NCI-H510A (cell line): ENCODE data around the gene PDXDC1.
A peak's percentile ranks its signal among the peaks of the same experiment; 100 is the strongest.
"Not testable (repeated sequence)": the region's sequence is repeated elsewhere in the genome, so short reads cannot be mapped to it uniquely, and the experiment has no call there.

Source experiments
- DNase-seq: peaks from one replicate; lab custom pipeline; 2025; lab: John Stamatoyannopoulos, UW

PDXDC1 gene

DNA sequence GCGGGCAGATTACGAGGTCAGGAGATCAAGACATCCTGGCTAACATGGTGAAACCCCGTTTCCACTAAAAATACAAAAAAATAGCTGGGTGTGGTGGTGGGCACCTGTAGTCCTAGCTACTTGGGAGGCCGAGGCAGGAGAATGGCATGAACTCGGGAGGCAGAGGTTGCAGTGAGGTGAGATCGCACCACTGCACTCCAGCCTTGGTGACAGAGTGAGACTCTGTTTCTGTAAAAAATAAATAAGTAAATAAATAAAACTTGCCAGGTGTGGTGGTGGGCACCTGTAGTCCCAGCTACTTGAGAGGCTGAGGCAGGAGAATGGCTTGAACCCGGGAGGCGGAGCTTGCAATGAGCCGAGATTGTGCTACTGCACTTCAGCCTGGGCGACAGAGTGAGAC is 38.1 kb downstream of the PDXDC1 start:
- DNase-seq, result not testable (repeated sequence)

DNA sequence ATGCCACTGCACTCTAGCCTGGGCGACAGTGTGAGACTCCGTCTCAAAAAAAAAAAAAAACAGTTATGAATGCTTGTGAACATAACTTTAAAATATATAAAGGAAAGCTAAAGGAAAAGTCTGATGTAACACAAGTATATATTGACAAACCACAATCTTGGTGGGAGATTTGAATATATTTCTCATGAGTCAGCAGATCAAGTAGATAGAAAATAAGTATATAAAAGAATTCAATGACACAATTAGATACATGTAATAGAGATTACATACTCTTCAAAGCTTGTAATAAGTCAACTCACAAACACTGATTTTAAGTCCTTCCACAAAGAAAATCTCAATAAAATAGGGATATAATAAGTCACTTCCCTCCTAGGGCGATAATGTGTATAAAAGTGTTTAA is 40.8 kb downstream of the PDXDC1 start:
- DNase-seq, result not testable (repeated sequence)

DNA sequence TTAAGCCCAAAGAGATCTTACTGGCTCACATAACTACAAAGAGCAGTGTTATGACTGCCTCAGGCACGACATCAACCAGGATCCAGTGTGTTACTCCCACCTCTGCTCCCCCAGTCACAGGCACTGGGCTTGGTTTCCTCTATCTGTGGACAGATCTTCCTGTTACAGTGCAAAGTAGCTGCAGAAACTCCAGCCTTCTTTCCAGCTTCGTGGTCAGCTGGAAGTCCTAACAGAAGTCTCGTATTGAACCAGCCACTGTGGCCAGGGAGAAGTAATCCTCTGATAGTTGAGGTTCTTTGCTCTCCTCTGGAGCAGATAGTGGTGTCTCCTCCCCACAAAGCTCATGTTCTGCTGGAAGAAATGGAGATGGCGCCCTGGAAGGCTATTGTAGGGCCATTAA is 41.5 kb downstream of the PDXDC1 start:
- not testable (repeated sequence) for DNase-seq

DNA sequence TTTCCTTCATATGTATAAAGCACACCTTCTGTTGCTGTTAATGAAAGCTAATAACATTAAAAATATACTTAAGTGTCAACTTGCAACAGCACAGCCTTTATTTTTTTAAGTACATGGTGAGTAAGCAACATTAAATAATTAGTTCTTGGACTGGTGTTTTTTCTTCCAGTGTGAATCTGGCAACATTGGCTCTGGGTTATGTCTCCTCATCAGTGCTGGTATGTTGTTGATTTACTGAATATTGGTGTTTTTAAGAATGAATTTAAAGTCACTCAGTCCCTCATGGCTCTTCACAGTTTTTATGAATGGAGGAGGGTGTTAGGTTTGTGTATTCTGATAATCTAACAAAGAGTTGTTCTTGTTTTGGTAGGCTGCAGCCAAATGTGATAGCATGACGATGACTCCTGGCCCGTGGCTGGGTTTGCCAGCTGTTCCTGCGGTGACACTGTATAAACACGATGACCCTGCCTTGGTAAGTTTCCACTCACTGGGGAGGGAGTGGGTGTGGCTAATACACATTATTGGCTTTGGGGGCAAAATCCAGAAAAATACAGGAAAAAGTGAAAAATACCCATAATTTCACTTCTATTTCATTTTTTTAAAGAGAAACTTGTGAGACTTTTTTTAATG is 42.2 kb downstream of the PDXDC1 start:
- not testable (repeated sequence) for DNase-seq

DNA sequence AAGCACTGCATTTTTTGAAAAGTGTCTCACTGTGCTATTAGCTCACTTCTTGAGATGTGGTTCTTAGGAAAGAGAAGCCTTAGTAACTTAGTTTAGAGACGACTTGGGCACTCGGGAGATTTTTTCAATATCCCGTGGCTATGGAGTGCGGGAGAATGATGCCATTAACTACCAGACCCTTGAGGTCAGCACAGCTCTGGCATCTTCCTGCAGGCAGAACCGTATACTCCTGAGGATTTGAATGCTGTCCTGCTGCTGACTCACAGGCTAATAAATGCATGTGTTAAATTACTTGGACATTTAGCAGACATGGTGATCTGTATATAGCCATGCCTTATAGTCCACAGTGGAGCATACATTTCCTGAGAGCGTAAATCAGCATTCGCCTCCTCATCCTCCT is 46.6 kb downstream of the PDXDC1 start:
- DNase-seq, result not testable (repeated sequence)

DNA sequence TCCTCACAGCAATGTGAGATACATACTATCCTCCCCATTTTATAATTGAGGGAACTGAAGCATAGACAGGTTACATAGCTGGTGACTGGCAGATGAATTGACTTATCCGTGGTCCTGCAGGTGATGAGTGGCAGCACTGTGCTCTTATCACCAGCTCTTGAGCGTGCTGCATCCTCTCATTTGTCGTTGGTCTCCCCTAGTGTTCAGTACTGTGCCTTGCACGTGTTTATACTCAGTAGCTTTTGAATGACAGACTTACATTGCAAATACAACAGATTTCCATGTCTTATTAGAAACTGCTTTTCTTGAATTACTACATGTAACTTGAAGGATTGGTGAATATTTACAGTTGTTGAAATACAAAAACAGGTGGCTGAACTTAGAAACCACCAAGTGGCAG is 47.4 kb downstream of the PDXDC1 start:
- peak; percentile 50 for DNase-seq

DNA sequence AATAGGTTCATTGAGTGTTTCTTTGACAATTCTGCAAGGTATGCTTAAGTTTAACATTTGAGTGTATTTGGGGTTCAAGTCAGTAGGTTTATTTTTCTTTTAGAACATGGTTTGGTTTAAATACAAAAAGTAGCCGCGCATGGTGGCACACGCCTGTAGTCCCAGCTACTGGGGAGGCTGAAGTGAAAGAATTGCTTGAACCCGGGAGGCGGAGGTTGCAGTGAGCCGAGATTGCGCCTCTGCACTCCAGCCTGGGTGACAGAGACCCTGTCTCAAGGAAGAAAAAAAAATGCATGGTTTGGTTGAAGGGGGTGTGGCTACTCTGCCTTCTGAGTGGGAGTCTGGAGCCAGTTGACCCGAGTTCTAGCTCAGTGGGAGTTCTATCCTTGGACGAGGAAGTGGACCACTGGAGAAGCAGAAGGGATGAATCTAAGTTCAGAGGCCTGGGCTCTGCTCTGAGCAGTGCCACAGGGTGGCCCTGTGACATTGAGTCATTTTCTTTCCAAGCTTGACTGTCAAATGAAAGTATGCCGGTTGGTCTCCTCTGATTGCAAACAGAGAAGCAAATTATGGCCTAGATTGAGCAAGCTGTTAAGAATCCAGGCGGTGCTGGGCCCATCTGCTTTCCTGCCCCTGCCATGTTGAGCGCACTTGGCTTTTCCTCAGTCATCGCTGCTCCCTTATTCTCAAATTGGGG is 48.7 kb downstream of the PDXDC1 start:
- DNase-seq, result not testable (repeated sequence)

DNA sequence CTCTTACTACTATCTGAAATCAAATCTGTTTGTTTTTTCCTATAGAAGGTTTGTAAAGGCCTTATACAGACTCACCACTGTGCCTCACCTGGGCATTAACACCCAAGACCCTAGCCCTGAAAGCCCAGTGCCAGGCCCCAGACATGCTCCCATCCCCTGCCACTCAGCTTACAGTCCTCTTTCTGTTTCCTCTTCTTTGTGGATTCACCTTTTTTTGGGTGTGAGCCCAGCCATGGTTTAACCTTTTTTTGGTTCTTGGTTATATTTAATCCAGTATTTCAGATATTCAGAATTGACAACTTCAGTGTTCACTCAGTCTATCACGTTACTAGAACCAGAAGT is 50.0 kb downstream of the PDXDC1 start:
- DNase-seq, result not testable (repeated sequence)

DNA sequence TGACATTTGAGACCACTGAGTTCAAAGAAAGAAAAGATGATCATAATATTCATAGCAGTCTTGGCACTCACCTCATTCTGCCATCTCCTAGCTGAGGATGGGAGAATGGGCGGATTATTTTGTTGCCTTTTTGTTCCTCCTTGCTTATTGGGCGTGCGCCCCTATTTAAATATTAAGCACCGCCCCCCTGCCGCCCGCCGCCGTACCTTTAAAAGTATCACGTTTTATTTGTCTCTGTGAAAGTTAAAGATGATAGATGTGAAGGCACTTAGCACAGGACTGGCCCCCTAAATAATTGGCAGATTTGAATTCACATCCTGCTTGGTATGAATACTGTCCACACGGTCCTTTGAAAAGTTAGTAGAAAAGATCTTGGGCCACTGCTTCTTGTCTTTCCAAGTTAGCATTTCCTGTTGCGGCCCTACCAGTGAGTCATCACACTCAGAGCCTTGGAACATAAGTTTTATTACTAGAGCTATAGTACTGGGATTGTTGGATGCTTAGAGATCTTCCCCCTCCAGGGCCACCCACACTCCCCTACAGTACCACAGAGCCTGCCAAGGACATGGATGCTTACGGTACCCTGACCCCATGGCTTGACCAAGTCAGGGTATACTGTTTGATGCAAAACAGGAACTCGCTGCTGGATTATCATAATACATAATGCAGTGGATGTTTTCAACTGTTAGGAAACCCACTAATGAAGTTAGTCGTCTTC is 50.6 kb downstream of the PDXDC1 start:
- DNase-seq, result not testable (repeated sequence)

DNA sequence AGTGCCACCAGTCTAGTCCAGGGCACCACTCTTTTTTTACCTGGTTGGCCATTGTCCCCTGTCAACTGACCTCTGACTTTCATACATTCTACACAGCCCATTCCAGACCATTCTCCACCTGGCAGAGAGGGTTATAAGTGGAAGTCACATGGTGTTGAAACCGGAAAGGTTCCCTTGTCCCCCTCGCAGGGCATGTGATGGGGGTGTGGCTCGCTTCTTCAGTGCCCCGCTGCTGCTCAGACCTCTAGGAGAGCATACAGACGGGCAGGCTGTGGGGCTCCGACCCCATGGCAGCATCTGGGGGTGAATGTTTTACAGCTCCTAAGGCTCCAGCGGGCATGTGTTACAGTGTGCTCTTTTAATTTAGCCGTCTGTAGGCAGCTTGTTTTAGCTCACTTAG is 52.2 kb downstream of the PDXDC1 start:
- DNase-seq, result not testable (repeated sequence)

DNA sequence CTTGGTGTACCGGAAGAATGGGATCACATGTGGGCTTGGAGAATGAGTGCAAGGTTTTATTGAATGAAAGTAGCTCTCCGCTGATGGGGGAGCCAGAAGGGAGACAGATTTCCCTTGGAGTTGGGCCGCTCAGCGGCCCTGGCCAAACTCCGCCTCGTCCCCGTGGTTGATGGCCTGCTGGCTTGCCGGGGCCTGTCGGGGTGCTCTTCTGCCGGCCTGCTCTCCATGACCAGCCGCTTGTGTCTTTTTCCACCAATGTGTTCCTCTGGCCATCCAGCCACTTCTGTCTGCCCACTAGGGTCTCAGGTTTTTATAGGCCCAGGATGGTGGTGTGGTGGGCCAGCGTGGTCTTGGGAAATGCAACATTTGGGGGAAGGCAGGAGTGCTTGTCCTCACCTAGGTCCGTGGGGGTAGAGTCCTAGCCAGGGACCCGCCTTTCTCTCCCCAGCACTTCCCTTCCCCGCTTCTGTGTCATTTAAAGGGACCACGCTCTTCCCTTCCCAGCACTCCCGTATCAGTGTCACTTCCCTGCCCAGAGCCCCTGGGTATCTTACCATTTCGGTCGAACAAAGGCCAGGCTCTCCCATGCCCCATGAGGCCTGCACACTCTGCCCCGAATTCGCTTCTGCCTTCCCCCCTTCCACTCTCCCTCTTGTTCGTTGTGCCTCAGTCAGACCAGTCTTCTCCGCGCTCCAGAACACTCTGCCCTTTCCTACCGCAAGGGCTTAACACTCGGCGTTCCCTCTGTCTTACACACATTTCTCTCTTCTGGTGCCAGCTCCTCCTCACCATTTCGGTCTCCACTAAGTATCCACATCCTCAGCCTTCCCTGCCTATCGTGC is 52.9 kb downstream of the PDXDC1 start:
- DNase-seq, result not testable (repeated sequence)

DNA sequence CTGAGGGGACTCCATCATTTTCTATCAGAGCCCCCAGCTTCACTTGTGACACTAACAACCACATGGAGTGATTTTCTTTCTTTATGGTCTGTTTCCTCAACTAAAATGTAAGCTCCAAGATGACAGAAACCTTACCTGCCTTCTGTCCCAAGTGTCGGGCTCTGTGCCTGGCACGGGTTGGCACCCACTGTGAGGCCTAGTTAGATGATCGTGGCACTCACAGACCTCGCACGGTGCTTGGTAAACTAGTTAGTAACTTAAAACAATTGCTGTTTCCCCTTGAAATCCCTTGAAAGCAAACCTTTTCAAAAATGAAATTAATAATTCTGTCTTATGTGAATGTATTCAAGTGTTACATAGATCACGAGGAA is 53.5 kb downstream of the PDXDC1 start:
- not testable (repeated sequence) for DNase-seq

DNA sequence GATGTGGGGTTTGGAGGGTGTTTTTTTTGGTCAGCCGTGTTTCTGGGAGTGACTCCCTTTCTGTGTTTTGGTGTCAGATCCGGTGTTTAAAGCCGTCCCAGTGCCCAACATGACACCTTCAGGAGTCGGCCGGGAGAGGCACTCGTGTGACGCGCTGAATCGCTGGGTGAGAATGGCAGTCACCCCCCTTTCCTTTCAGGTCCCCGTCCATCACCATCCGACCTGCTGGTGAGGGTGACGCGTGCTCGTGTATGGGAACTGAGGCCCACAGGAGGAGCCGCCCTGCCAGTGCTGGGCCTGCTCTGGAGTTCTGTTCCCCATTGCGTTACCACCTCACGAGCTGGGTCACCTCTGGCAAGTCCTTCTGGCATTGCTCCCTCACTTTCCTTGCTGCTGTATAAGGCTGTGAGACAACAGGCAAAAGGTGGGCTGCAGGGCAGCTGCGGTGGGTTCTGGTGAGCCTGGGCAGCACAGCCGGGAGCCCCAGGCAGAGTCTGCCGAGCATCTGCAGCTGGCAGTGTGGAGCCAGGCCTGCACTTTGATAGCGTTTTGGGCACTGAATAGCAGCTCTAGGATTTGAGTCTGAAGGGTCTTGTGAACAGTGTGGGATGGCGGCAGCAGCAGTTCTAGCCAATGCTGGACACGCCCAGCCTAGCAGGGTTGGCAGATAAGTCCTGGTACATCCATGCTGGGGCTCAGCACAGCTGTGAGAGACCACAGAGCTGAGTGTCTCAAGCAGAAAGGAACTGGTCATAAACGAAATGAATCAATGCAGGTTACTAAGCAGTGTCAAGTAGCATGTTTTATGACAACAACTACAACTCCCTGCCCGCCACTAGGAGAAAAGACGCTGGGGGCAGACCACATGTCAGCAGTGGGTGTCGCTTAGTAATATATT is 54.2 kb downstream of the PDXDC1 start:
- not testable (repeated sequence) for DNase-seq

DNA sequence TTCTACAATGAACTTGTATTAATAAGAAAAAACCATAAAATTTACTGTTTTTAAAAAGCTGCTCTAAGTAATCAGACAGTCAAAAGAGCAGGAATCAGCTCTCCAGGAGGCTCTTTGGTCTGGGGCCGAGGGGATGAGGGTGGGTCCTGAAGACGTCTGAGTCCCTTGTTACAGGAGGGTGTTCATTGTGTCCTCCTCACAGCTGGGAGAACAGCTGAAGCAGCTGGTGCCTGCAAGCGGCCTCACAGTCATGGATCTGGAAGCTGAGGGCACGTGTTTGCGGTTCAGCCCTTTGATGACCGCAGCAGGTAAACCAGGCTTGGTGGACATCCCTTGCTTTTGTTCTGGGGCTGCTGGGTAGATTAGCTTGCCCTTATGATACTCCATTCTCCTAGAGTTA is 54.9 kb downstream of the PDXDC1 start:
- DNase-seq, result not testable (repeated sequence)

DNA sequence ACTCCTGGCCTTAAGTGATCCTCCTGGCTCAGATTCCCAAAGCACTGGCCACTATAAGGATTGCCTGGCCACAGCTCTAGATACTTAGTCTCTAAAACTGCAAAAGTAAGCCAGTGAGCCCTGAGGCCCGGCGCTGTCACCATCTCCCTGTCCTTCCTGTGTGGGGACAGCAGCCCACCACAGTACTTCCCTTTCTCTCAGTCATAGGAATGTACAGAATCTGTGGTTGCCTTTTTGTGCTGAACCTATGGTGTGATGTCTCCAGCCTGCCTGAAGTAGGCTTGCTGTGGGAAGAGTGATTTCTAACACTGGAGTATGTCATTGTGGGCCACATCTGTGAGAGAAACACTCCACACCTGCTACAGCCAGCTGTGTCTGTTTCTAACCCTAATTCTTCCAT is 56.4 kb downstream of the PDXDC1 start:
- no peak for DNase-seq

DNA sequence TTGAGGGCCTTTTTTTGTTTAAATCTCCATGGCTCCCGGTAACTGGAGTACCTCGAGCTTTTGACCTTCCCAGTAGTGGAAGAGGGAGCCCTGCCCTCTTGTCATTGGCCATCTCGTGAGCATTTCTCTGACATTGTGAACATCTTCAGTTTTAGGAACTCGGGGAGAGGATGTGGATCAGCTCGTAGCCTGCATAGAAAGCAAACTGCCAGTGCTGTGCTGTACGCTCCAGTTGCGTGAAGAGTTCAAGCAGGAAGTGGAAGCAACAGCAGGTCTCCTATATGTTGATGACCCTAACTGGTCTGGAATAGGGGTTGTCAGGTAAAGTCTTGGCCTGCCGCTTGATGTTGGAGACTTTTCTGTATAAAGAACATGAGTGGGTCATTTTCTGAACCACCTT is 56.8 kb downstream of the PDXDC1 start:
- no peak for DNase-seq

DNA sequence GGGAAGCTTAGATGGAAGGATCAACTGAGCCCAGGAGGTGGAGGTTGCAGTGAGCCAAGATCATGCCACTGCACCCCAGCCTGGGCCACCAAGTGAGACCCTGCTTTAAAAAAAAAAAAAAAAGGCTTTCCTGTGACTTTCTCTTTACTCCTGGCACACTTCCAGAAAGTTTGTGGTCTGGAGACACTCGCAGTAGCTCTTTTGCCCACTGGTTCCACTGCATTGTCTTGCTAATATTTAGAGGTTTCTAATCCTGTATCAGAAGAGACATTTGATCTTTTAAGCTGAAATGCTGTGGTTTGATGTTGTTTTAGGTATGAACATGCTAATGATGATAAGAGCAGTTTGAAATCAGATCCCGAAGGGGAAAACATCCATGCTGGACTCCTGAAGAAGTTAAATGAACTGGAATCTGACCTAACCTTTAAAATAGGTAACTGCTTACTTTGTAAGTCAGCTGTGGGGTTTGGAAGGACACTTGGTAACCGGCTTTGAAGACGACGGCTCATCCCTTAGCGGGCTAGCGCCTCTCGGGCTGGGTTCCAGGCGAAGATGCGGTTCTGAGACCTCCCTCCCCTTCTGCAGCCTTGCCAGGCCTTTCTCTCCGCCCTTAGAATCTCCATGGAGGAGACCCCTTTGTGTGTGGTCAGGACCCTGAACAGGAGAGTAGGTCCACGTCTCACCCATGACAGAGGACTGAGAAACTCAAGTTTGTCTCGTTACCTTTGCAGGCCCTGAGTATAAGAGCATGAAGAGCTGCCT is 57.9 kb downstream of the PDXDC1 start:
- no peak for DNase-seq

DNA sequence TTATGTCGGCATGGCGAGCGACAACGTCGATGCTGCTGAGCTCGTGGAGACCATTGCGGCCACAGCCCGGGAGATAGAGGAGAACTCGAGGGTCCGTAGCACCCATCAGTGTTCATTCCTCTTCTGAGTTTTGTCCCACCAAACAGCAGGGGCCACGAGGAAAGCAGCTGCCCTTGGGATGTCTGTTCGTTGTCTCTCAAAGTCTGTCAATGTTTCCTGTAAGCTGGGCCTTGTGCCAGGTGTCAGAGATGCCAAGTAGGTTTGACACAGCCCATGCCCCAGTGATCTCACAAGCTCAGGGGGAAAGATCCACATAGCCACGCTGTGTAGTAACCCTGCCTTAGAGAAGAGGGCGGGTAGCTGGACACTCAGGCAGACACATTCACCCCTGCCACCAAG is 58.5 kb downstream of the PDXDC1 start:
- no peak for DNase-seq

DNA sequence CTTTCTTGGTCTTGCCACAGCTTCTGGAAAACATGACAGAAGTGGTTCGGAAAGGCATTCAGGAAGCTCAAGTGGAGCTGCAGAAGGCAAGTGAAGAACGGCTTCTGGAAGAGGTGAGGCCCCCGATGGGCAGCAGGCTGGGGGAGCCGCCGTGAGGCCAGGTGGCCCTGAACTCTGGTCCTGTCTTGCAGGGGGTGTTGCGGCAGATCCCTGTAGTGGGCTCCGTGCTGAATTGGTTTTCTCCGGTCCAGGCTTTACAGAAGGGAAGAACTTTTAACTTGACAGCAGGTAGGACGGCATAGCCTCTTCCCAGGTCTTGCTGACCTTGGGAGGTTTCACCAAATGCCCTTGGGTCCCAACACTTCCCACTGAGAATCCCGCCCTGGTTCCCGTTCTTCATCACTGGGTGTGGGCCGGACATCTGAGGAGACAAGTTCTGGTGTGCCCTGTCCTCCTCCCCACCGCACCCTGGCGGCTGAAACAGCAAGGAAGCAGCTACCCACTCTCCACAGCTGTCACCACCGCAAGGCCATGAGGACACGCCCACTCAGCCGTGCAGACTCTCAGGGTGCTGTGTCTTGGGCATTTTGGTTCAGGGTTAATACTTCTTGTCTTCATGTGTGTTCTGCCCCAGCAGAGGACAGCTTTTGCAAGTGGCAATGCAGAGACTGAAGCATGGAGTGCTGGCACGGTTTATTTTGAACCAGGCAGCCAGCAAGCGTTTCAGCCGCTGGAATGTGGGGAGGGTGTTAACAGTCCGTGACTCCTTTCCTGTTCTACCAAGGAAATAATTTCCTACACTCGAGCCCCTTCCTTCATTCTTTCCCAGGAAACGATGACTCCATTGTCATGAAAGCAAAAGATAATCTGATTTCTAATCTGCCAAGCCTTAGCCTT is 59.7 kb downstream of the PDXDC1 start:
- DNase-seq, result no peak
